Breast epithelium (tissue), 3 donors: ENCODE measurements around the gene CUBN.

Experiments used
- POLR2AphosphoS5 ChIP-seq, 3 donors: sonication (generic); formaldehyde crosslinking; IDR thresholded peaks; one replicate each; pipeline ENCODE4 v1.6.1; 2017; ENCODE audit warnings: antibody characterized with exemption in 3 of 3
- TF ChIP-seq, protein P1 (sequence below), 3 donors: fragments of 450-650 bp; IDR thresholded peaks; one replicate each; pipeline ENCODE4 v1.5.1; 2016 to 2017; ENCODE audit warnings: antibody characterized with exemption in 3 of 3, mild to moderate bottlenecking in 3 of 3, moderate library complexity in 3 of 3

GRCh38 chr10:16828114-16828568 lies 301.5 kb downstream of the CUBN start:
- TF ChIP-seq, protein P1, sequence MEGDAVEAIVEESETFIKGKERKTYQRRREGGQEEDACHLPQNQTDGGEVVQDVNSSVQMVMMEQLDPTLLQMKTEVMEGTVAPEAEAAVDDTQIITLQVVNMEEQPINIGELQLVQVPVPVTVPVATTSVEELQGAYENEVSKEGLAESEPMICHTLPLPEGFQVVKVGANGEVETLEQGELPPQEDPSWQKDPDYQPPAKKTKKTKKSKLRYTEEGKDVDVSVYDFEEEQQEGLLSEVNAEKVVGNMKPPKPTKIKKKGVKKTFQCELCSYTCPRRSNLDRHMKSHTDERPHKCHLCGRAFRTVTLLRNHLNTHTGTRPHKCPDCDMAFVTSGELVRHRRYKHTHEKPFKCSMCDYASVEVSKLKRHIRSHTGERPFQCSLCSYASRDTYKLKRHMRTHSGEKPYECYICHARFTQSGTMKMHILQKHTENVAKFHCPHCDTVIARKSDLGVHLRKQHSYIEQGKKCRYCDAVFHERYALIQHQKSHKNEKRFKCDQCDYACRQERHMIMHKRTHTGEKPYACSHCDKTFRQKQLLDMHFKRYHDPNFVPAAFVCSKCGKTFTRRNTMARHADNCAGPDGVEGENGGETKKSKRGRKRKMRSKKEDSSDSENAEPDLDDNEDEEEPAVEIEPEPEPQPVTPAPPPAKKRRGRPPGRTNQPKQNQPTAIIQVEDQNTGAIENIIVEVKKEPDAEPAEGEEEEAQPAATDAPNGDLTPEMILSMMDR (IDR thresholded peaks at IDR 0.05) = peak; percentile 38 to 75 (median 41)
- TF ChIP-seq POLR2AphosphoS5 (IDR thresholded peaks at IDR 0.05) = no peak
